Measurements from ENCODE around the gene TMEM214. TPM values are rescaled to one million over a fixed set of nuclear protein-coding genes. Genes with fewer than 3 reads are reported as not detected.

TMEM214 gene
- total RNA-seq, 2 donors from 2014 or later: 68.2 to 84.4 TPM

DNA sequence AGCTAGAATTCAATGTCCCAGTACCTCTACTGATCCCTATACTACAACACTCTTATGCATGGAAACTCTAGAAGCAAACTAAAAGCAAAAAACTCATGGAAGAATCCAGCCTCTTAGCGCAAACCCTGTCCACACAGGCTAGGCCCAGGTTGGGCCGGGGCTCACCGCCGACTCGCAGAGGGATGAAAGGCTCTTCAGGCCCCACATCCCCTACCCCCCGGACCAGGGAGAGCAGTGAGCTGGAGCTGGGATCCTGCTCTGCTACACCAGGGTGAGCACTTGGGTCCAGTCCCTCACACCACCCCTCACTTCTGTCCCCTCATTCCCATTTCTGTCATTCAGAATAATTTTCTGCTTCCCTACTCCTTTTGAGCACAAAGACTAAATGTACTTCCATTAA is 36.7 kb downstream of the TMEM214 start:
- Histone ChIP-seq H3K27me3 (replicated peaks; ENCODE audit: insufficient read depth) (no peaks in the 10 kb centered on the region), H3K9me3 (no peaks in the 10 kb centered on the region), H3K4me3 (no peak overlapping the region), H3K27ac (peak overlapping the region; percentile 15 to 99), H3K36me3 (peaks cover 3% of the 10 kb centered on the region), H3K4me1 (ENCODE audit: control insufficient read depth in 1 of 2, low read depth in 2 of 2) (peaks cover 23 to 51% of the 10 kb centered on the region in 2 donors)
- TF ChIP-seq, protein P1, sequence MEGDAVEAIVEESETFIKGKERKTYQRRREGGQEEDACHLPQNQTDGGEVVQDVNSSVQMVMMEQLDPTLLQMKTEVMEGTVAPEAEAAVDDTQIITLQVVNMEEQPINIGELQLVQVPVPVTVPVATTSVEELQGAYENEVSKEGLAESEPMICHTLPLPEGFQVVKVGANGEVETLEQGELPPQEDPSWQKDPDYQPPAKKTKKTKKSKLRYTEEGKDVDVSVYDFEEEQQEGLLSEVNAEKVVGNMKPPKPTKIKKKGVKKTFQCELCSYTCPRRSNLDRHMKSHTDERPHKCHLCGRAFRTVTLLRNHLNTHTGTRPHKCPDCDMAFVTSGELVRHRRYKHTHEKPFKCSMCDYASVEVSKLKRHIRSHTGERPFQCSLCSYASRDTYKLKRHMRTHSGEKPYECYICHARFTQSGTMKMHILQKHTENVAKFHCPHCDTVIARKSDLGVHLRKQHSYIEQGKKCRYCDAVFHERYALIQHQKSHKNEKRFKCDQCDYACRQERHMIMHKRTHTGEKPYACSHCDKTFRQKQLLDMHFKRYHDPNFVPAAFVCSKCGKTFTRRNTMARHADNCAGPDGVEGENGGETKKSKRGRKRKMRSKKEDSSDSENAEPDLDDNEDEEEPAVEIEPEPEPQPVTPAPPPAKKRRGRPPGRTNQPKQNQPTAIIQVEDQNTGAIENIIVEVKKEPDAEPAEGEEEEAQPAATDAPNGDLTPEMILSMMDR (IDR thresholded peaks at IDR 0.05): no peak
- DNase-seq (ENCODE audit: low spot score) (no peak), ATAC-seq (ENCODE audit: insufficient number of reproducible peaks, low FRiP score, low read depth) (no peak)

DNA sequence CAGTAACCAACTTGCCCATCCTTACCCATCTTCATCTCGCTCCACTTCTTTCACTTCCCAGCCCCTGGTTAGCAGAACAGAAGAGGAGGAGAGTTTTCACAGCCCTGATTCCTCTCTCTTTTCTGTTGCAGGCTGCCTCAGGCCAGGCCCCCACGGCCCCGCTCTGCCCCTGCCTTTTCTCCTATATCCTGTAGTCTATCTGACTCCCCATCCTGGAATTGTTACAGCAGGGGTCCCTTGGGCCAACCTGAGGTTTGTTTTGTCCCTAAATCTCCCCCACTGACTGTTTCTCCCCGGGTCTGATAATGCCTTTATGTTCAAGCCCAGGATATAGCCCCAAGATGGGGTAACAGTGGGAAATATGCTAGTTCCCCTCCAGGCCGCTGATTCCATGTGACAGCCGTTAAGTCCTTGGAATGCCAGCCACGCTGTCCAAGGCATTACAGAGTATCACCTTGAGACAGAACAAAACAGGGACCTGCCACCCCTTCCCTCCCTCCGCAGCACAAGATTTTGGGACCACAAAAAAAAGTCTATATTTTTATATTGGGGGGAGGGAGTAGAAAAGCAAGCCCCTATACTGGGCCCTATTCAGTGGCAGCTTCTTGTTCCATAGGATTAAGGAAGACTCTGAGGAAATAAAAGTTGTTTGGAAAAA is 37.3 kb downstream of the TMEM214 start:
- TF ChIP-seq, protein P1 (IDR thresholded peaks at IDR 0.05): no peak
- Histone ChIP-seq H3K36me3 (peaks cover 3% of the 10 kb centered on the region), H3K27ac (peak overlapping the region; percentile 15 to 99), H3K4me1 (ENCODE audit: control insufficient read depth in 1 of 2, low read depth in 2 of 2) (peaks cover 28 to 57% of the 10 kb centered on the region in 2 donors), H3K4me3 (peak overlapping the region; percentile 92), H3K9me3 (no peaks in the 10 kb centered on the region), H3K27me3 (replicated peaks; ENCODE audit: insufficient read depth) (no peaks in the 10 kb centered on the region)
- ATAC-seq (ENCODE audit: insufficient number of reproducible peaks, low FRiP score, low read depth): no peak
- no peak for DNase-seq (ENCODE audit: low spot score)

DNA sequence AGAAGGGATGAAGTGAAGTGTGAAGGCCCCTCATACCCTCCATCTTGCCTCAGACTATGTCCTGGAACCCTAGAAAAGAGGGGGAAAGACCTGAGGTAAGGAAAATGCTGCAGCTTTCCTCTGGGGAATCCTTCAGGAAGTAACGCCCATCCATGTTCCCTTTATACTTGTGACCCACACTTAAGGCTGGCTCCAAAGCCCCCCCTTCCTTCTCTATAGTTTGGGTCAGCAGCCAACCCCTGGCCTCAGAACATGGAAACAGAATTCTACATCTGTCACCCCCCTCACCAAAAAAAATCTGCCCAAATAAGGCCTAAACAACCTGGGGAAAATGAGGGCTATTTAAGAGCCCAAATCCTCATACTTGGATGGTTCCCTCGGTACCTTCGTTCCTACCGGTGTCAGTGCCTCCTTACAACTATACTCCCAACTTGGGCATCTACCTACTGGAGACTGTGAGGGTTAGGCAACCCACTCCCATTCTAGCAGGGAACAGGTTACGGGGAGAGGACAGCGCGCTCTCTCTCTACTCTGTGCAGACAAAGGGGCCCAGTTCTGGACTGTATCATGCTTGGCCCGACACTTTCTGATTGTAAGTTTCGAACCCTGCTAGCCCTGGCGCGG is 38.0 kb downstream of the TMEM214 start:
- Histone ChIP-seq H3K36me3 (peaks cover 3% of the 10 kb centered on the region), H3K27me3 (replicated peaks; ENCODE audit: insufficient read depth) (no peaks in the 10 kb centered on the region), H3K27ac (peak overlapping the region; percentile 81 to 99), H3K9me3 (no peaks in the 10 kb centered on the region), H3K4me3 (peak overlapping the region; percentile 92), H3K4me1 (ENCODE audit: control insufficient read depth in 1 of 2, low read depth in 2 of 2) (peaks cover 28 to 64% of the 10 kb centered on the region in 2 donors)
- DNase-seq (ENCODE audit: low spot score) (no peak), ATAC-seq (ENCODE audit: insufficient number of reproducible peaks, low FRiP score, low read depth) (no peak)
- TF ChIP-seq, protein P1 (IDR thresholded peaks at IDR 0.05): no peak

DNA sequence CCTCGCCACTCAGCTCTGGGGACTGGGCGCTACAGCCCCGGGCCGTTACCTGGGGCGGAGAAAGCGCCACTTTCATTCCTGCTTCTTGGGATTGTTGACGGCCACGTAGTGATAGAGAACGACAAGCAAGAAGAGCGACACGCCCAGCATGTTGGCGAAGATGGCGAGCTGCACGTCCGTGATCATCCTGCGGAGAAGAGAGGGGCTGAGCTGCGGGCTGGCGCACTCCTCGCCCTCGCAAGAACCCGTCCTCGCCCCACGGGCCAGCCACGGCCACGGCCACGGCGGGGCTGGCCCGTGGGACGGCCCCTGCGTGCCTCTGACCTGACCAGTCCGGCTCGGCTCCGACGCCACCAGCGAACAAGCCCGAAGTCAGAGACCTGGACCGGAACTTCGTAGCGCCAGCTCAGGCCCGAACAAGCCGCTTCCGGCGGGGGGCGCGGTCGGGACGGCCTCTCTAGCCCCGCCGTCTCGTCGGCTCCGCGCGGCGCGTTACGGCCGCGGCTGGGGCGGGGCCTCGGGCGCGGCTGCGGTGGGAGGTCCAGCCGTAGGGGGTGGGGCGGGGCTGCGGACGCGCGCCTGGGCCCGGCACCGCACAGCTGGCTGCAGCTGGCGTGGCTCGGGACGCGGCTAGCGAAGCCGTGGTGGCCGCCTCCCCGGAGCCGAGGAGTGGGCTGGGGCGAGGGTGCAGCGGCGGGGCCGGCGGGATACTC is 38.7 kb downstream of the TMEM214 start, which contains the start of gene OST4:
OST4 (minus strand) TSS at position 378 of the 713 bp plus-strand sequence.
- Histone ChIP-seq H3K36me3 (peaks cover 3% of the 10 kb centered on the region), H3K4me1 (ENCODE audit: control insufficient read depth in 1 of 2, low read depth in 2 of 2) (peaks cover 28 to 68% of the 10 kb centered on the region in 2 donors), H3K9me3 (no peaks in the 10 kb centered on the region), H3K27ac (peak within 1 kb of the TSS; percentile 88 to 99), H3K27me3 (replicated peaks; ENCODE audit: insufficient read depth) (no peaks in the 10 kb centered on the region), H3K4me3 (peak within 1 kb of the TSS; percentile 92)
- TF ChIP-seq, protein P1 (IDR thresholded peaks at IDR 0.05): no peak
- ATAC-seq (ENCODE audit: insufficient number of reproducible peaks, low FRiP score, low read depth) (peak; percentile 68), DNase-seq (ENCODE audit: low spot score) (peak; percentile 65)

Measured in thoracic aorta (tissue), 2 donors.